ENCODE results near the gene OR1B1.
"Not testable (repeated sequence)": the region's sequence is repeated elsewhere in the genome, so short reads cannot be mapped to it uniquely, and the experiment has no call there.

Gene OR1B1

GRCh38 chr9:122619996-122620395 is 37.4 kb downstream of the OR1B1 start:
- H3K27ac ChIP-seq = no peak overlapping the region
- no peak for TF ChIP-seq CTCF (conservative IDR thresholded peaks at IDR 0.05)

GRCh38 chr9:122614362-122614761 is 43.1 kb downstream of the OR1B1 start, which contains the start of gene OR1Q1:
Gene OR1Q1 (plus strand): TSS chr9:122614738. CDS start chr9:122614738, 0 bp downstream.
- H3K27ac ChIP-seq = no peak within 1 kb of the TSS
- TF ChIP-seq CTCF (conservative IDR thresholded peaks at IDR 0.05) = no peak

- no peak for TF ChIP-seq CTCF (conservative IDR thresholded peaks at IDR 0.05)
Measured at GRCh38 chr9:122609804-122610203, 47.6 kb downstream of the OR1B1 start.

GRCh38 chr9:122606587-122606986 is 50.8 kb downstream of the OR1B1 start:
- no peak overlapping the region for H3K27ac ChIP-seq
- TF ChIP-seq CTCF (conservative IDR thresholded peaks at IDR 0.05) = no peak

More at GRCh38 chr9:122609804-122610203, 47.6 kb downstream of the OR1B1 start:
- H3K27ac ChIP-seq = no peak overlapping the region

- H3K27ac ChIP-seq = no peak overlapping the region
- TF ChIP-seq CTCF (conservative IDR thresholded peaks at IDR 0.05) = no peak
Measured at GRCh38 chr9:122605691-122606090, 51.7 kb downstream of the OR1B1 start.

- not testable (repeated sequence) for H3K27ac ChIP-seq
Measured at GRCh38 chr9:122583284-122583683, 74.1 kb downstream of the OR1B1 start, which contains the start of gene OR1L8. Gene OR1L8 (minus strand): TSS chr9:122583384. CDS start chr9:122568477, 14,907 bp downstream.

- no peak for TF ChIP-seq CTCF (conservative IDR thresholded peaks at IDR 0.05)
- no peak overlapping the region for H3K27ac ChIP-seq
Measured at GRCh38 chr9:122580360-122580759, 77.1 kb downstream of the OR1B1 start.

- TF ChIP-seq CTCF (conservative IDR thresholded peaks at IDR 0.05) = no peak
- no peak overlapping the region for H3K27ac ChIP-seq
Measured at GRCh38 chr9:122579874-122580273, 77.6 kb downstream of the OR1B1 start.
